NCI-H1436 (cell line): ENCODE measurements around the gene DST.
A peak's percentile ranks its signal among the peaks of the same experiment; 100 is the strongest.

ENCODE experiments used
- DNase-seq: peaks from one replicate; lab custom pipeline; 2025; lab: John Stamatoyannopoulos, UW

The DST gene

GRCh38 chr6:56536536-56536935, 106.2 kb downstream of the DST start:
- DNase-seq, result no peak

DNA sequence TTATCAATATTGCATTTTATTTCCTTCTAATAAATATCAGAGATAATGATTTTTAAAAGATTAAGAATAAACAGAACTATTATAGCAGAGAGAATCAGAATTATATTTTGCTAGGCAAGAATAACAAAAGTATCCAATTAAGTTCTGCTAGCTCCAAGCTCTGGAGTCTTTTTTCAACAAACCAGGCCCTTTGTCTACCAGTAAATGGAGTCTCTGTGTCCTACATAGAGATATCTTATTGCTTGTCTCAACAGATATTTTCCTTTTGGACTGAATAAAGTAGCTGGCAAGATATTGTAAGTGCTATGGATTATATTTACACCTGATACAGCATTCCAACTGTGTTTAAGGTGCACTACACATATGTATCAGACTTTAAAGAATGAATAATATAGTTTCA, 107.1 kb downstream of the DST start:
- no peak for DNase-seq

- DNase-seq, result no peak
Observed at GRCh38 chr6:56534680-56535419, 107.8 kb downstream of the DST start.

- DNase-seq, result no peak
Observed at GRCh38 chr6:56532766-56533551, 109.7 kb downstream of the DST start.

GRCh38 chr6:56531839-56532595, 110.7 kb downstream of the DST start:
- no peak for DNase-seq

DNA sequence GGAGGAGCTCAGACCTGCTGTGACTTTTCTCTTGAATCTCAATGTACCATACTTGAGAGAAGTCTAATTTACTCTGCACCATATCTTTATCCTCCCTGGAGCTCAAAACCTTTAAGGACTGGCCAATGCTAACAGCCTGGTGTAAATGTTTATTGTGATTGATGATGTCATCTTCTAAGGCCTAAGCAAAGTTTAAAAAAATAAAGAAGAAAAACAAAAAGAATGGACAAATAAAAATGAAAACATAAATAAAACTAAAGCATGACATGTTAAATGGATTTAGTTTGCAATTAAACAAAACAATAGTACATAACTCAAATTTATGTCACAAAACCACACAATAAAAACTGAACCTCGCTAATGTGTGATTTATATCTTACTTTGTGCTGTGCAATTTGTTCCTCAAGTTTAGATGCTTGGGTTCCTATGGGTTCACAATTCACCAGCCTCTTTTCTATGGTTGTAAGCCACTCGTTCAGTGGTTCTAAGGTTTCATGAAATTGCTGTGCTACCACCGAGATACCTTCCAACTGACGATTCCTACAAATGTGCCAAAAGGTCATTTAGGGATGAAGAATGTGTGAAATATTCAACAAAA, 113.0 kb downstream of the DST start:
- no peak for DNase-seq

DNA sequence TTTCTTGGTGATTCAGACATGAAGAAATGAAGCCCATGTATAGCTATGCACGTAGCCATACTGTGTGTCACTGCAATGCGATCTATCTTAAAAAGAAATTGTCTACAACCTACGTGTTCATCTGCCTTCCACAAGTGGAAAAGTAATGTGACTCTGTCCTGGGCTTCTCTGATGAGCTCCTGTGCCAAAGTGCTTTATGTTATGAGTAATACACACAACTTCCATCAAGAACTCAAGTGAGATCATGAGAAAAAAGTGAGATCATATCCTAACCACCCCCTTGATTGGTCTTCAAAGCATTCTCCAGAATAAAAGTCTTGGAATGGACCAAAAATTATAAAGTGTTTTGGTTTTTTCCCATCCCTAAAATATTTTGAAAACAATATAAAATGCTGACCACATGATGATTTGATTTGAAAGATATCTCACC, 114.3 kb downstream of the DST start:
- no peak for DNase-seq

DNA sequence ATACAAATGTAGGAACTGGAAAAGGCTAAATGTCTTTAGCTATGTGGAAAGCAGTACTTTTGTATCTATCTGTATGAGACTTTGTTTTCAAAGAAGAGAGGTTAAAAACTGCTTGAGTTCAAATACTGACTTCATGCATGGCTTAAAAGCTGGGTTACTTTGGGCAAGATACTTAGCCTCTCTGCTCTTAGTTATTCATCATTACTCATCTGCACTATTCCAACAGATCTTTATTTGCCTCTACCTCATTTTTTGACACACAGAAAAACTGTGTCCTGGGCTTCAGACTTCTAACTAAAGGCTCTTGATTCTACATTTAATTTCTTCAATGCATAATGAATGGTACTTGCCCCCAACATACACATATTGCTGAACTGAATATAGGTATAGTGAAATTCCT, 114.8 kb downstream of the DST start:
- no peak for DNase-seq

DNA sequence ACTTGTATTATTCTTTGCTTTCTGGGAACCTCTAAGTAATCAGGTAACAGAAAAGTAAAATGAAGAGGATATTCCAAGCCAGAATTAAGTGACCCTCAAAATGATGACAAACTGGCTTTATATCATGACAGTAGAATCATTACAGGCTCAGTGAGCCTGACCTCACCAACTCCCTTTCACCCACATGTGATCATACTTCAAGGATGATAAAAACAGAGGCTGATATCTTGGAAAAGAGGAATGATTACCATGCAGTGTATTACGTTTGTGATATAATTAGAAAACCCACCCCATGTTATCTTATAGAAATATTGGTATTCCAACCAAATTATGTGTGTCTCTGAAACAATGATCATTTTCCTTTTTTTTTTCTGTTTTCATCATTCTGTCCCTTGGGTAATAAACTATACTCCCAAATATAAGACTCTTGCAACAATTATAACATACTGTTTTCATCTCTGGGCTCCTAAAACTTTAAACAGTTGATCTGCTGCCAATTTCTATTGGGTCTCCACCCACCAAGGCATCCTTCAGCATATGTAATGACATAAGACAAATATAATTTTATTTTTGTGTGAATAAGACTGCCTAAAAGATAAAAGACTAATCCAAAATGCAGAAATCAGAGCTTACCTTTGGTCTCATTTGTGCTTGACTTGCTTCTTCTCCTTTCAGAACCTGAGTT, 115.7 kb downstream of the DST start:
- DNase-seq, result no peak

GRCh38 chr6:56525974-56526789, 116.5 kb downstream of the DST start:
- no peak for DNase-seq

GRCh38 chr6:56524891-56525703, 117.6 kb downstream of the DST start:
- no peak for DNase-seq

GRCh38 chr6:56522495-56523270, 120.0 kb downstream of the DST start:
- DNase-seq, result no peak

GRCh38 chr6:56521976-56522375, 120.7 kb downstream of the DST start:
- no peak for DNase-seq

DNA sequence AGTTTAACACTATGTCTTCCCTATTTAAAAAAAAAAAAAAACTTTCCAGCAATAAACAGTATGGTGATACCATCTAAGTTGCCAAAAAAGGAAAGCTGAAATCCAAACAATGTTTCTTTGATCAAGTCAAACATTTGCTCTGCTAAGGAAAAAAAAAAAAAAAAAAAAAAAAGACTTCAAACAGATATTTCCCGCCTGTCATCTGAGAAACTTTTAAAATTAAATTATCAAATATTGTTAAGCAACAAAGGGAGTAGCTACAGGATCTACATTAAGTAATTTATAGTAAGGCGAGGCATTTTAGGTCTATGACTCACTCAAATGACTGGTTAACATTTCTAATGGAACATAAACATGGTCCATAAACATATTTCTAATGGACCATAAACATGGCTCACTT, 121.2 kb downstream of the DST start:
- no peak for DNase-seq

- no peak for DNase-seq
Observed at GRCh38 chr6:56520218-56520617, 122.5 kb downstream of the DST start.

GRCh38 chr6:56518995-56519767, 123.5 kb downstream of the DST start:
- no peak for DNase-seq

GRCh38 chr6:56517155-56517745, 125.4 kb downstream of the DST start:
- DNase-seq, result peak; percentile 39

- DNase-seq, result no peak
Observed at GRCh38 chr6:56516003-56516402, 126.7 kb downstream of the DST start.
